Measurements from ENCODE around the gene FAM107B.

The FAM107B gene

DNA sequence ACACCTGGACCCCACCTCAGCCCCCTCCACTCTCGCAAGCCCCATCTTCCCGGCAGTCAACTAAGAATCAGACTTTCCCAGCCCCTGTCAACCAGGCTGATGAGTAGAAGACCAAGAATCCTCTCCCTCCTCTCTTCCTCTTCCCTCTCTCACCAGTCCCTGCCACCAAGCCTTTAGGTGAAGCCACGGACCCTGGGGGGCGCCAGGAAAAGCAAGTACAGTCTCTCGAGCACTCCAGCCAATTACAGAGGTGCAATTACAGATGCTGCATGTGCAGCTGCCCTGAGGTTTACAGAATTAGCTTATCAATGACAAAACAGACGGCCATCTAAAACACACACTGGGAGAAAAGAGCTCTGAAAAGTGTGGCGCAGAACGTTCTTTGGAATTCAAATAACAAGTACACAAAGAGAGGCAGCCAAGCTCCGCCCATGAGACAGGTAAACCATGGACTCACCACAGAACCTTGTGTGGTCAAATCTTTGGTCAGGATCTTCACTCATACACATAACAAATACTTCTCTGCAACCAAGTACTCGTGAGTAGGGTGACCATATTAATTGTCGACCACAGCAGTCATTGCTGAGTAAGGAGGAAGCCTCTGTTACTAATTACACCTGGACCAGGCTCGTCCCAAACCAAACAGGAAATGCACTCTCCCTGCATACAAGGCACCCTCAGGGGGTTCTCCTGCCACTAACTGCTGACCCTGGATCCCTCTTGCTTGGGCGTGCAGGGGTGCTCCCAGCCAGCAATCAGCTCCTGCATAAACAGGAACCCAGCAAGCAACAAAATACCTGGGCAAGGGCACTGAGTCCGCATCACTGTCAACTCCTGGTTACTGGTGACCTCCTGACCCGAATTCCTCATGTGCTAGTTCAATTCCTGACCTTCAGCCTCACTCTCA lies 189.2 kb downstream of the FAM107B start:
- H3K27ac ChIP-seq = peak overlapping the region; percentile 37

DNA sequence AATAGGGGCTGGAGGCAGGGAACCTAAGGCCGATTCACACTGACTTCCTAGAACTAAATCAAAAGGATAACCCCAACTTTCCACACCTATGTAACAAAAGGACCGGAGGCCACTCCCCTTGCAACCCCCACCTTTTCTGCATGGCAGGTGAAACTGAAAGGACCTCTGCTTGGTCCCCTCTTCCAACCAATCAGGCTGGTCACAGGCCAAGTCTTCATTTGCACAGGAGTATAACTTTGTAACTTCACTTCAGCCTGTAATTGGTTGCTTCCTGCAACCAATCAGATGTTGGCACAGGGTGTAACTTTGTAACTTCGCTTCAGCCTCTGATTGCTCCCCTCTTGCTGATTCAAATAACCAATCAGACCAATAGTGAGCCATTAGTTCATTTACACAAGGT lies 190.0 kb downstream of the FAM107B start:
- no peak for TF ChIP-seq ZFX (IDR thresholded peaks at IDR 0.05)
- TF ChIP-seq, protein P1, sequence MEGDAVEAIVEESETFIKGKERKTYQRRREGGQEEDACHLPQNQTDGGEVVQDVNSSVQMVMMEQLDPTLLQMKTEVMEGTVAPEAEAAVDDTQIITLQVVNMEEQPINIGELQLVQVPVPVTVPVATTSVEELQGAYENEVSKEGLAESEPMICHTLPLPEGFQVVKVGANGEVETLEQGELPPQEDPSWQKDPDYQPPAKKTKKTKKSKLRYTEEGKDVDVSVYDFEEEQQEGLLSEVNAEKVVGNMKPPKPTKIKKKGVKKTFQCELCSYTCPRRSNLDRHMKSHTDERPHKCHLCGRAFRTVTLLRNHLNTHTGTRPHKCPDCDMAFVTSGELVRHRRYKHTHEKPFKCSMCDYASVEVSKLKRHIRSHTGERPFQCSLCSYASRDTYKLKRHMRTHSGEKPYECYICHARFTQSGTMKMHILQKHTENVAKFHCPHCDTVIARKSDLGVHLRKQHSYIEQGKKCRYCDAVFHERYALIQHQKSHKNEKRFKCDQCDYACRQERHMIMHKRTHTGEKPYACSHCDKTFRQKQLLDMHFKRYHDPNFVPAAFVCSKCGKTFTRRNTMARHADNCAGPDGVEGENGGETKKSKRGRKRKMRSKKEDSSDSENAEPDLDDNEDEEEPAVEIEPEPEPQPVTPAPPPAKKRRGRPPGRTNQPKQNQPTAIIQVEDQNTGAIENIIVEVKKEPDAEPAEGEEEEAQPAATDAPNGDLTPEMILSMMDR (conservative IDR thresholded peaks at IDR 0.05) = no peak
- no peak overlapping the region for H3K27ac ChIP-seq

More for the DNA sequence above, 189.2 kb downstream of the FAM107B start:
- no peak for TF ChIP-seq ZFX (IDR thresholded peaks at IDR 0.05)
- TF ChIP-seq, protein P1 (conservative IDR thresholded peaks at IDR 0.05) = no peak

DNA sequence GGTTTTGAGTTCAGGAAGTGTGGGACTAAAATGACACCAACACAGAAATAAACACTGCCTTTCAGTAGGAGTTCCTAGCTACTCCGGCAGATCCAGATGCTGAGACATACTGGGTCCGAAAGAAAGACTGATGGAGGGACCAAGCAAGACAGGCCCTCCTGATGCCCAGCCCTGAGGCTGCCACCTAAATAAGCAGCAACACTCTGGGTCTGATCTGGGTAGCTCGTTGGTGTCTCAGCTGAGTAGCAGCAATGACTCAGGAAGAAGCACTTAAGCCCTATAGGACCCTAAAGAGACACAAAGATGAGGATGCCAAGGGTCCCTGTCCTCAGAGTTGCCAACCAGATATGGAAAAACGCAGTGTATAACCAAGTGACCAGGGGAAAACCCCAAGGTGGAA lies 190.7 kb downstream of the FAM107B start:
- no peak overlapping the region for H3K27ac ChIP-seq
- TF ChIP-seq, protein P1 (conservative IDR thresholded peaks at IDR 0.05) = no peak
- no peak for TF ChIP-seq ZFX (IDR thresholded peaks at IDR 0.05)

DNA sequence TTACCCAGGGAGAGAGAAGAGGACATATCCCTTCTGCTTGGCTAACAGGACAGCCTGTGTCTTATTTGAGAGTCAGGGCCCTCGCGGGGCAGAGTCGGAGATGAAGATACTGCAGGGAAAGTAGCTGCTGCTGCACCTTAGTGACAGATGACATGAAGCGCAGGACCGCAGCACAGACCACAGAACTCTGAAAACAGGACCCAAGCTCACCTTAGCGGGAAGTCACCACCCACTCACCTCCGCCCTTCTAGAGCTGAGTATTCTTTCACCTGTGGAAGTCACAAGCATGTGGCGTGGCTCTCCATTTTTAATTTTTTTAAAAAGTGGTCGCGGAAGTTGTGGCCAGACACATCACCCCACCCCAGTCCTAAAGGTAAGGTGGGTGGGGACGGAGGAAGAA lies 191.4 kb downstream of the FAM107B start:
- no peak overlapping the region for H3K27ac ChIP-seq
- TF ChIP-seq, protein P1 (conservative IDR thresholded peaks at IDR 0.05) = no peak
- TF ChIP-seq ZFX (IDR thresholded peaks at IDR 0.05) = no peak

DNA sequence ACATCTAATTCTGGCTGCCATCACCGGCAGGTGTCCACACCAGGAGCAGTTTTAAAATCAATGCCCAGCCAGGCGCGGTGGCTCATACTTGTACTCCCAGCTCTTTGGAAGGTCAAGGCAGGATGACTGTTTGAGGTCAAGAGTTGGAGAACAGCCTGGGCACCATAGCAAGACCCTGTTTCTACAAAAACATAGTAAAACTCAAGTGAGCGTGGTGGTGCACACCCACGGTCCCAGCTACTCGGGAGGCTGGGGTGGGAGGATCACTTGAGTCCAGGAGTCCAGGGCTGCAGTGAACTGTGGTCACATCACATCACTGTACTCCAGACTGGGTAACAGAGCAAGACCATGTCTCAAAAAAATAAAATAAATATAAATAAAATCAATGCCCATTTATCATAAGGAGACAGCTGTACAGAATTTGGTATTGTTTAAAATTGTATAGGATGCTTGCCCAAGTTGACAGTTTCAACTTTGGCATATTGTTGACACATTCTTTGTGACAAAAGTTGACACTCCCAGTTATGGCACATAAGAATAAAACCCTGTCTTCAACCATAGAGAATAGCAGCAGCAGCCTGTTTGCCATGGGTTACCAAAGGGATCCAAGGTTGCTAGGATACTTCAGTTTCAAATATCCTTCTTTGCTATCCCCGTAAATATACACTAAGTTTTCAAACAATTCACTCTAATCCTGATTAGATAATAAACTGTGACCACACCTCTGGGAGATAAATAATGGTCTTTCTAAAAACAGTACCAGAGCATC lies 193.0 kb downstream of the FAM107B start:
- TF ChIP-seq, protein P1 (conservative IDR thresholded peaks at IDR 0.05) = no peak
- H3K27ac ChIP-seq = no peak overlapping the region

DNA sequence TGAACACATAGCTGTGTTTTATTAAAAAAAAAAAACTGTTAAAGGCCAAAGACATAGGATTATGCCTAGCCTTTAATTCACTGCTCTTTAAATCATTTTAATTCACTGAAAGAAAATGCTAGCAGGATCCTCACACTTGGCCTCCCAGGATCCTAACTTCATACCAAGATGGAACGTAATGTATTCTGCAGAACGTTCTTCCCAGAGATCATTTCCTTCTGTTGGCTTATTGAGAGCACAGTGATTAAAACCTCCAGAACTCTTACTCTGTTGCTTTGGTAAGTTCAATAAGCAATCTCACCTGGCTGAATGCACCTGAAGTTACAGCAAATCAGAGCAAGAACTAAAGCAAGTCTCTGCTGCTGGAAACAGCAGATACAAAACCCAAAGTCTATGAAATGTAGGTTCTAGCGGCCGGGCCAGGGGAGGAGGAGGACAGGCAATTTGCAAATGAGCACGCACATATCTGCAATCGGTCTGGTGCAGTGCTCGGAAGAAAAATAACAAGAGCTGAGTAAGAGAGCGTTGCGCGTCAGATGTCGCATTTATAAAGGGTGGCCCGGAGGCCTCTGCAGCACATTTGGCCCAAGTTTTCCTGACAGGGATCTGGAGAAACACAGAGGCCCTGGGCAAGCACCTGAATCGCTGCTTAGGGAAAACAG lies 193.9 kb downstream of the FAM107B start:
- TF ChIP-seq ZFX (IDR thresholded peaks at IDR 0.05) = no peak
- TF ChIP-seq, protein P1 (conservative IDR thresholded peaks at IDR 0.05) = no peak
- H3K27ac ChIP-seq = no peak overlapping the region
